HuH-7 (cell line): ENCODE results near the gene ARAP1.
A peak's percentile ranks its signal among the peaks of the same experiment; 100 is the strongest.

Experiments
- DNase-seq: peaks from one replicate; pipeline ENCODE4 v3.0.0; 2011; ENCODE audit warnings: low spot score

Gene ARAP1

DNA sequence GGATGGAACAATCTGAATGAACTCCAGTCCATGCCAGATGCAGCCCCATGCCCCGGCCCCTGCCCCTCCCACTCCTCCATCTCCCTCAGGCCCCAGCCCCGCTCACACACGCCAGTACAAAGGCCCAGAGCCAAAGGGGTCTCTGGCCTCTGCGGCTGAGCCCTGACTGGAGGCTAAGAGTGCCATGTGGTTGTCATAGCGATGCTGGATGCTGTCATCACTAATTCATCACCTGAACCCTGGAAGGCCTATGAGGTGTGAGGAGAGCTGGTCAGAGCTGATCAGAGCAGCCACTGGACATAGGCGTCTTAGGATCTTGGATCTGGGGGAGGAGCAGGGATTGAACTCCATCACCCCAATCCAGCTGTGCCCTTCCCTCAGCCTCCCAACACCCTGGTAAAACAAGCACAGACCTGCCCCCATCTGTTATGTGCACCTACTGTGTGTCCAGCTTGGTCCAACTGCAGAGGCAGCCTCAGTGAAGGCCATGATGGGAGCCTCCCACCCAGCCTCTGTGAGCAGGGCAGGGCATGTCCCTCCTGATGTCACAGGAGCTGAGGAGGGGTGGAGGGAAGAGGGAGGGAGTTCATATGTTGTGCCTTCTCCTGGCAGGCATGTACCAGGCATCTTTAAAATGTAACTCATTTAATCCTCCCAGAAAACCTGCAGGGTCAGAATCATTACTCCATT, 94.7 kb downstream of the ARAP1 start:
- DNase-seq: no peak

DNA sequence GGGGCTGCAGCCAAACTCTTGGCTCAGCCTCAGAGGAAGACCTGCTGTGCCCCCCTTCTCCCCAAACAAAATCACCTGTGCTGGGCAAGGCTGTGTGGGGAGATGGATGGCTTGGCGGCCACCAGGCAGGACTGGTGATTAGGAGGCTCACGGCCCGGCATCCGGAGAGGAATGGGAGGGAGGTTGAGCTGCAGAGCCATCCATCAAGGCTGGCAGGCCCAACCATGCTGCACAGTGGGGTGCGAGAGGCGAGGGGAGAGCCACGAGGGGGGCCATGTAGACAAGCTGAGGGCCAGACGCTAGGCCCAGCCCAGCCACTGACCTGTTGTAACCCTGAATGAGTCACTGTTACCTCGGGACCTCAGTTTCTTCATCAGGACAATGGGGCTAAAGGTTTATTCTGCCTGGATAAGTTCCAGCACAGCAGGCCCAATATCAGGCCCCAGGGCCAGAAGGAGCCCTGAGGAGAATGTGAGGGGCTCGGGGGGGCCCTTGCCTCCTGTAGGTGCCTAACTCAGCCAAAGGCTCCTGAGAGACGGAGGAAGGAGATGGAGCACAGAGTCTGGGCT, 96.2 kb downstream of the ARAP1 start:
- DNase-seq: no peak

DNA sequence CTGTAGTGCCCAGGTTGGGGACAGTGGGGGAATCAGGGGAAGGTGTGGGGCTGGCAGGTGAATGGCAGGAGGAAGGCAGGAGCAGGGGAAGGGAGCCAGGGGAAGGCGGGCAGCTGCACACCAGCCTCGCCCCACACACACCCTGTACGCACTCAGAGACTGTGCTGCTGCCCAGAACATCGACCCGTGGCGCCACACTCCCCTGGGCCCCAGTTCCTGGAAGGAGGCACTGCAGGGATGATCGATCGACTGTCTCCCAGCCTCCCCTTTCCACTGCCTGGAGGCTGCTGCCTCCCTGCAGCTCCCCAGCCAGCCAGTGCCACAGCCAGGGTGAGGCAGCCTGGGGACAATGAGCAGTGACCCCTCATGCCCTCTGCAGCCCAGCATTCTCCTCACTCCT, 97.2 kb downstream of the ARAP1 start:
- no peak for DNase-seq

DNA sequence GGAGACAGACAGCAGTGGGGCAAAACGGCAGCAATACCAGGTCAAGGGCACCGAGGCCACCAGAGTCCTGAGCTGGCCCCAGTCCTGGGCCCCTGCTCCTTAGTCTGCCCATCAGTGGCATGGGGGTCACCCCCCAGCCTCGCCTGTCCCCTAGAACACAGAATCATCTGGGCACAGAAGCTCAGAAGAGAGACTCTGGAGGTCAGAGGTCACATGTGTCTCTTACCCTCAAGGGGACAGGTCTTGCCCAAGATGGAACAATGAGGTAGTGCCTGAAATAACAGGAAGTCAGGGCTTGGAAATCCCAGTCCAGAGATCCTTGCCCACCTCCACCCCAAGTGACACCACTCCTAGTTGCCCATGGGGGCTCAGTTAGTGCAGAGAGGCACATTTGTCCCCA, 98.6 kb downstream of the ARAP1 start:
- no peak for DNase-seq

DNA sequence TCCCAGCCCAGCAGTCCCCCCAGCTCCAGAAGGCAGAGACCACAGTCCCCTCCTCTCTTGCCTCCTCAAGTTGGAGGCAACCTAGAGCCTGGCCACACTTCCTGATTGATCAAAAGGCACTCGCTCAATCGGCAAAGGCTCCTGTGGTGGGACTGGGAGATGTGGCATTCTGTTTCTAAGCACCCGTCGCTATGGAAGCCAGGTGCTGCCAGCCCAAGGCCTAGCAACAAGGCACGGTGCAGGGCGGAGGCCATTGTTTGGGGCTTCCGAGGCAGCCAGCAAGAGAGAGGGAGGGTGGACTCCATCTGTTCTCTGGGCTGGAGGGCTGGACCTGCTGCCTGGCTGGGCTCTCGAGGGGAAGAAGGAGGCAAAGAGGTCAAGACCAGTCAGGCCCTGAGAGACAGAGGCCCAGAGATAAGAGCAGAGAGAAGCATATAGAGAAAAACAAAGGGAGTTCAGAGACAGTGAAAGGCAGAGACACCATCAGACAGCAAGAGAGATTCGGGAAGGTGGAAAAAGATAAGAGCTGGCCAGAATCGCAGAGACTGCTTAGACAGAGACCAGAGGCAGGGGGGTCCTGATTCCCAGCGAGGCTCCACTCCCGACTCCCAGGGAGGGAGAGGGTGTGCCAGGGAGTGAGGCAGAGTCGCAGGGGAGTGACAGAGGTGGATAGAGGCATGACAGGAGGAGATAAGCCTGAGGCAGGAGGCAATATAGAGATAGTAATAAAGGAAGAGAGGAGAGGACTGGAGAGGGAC, 99.2 kb downstream of the ARAP1 start:
- no peak for DNase-seq

DNA sequence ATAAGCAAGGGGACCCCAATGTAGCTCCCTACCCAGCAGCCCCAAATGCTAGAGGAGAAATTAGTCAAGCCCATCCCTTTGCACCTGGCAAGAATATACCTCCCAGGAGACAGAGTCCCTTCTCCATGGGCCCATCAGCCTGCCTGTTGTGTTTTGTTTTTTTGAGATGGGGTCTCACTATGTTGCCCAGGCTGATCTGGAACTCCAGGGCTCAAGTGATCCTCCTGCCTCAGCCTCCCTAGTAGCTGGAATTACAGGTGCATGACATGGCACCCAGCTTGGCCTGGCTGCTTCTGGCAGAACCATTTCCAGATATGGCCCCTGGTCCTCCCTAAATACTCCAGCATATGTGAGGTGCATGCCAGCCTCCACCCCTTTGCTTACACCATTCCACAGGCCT, 100.1 kb downstream of the ARAP1 start:
- no peak for DNase-seq

DNA sequence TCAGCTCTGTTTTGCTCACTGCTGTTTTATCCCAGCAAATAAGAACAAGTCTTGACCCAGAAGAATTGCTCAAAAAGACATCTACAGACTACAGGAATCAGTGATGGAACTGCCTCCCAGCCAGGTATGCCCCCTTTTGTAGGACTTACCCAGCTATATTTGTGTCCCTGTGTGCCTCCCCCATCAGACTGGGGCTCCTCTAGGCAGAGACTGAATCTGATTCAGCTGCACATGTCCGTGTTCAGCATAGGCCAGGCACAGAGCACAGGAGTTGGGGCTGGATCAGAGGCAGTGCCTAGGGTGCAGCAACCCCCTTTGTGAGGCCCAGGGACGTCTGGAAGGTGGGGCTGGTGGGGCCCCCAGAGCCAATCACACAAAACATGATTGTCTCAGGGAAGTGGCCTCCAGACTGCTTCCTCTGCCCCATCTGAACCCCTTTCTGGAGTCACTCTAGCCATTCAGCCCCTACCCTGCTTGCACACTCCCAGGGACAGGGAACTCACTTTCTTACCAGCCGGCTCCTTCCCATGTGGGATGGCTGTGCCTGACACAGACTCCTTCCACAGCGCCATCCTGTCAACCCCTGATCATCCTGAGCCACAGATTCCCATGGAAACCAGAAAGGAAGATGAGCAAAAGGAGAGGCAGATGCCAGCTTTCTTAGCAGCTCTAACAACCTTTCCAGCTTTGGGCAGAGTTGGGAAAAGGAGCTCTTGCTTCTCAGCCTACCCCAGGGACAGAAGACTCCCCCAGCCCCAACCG, 102.8 kb downstream of the ARAP1 start:
- DNase-seq: no peak

DNA sequence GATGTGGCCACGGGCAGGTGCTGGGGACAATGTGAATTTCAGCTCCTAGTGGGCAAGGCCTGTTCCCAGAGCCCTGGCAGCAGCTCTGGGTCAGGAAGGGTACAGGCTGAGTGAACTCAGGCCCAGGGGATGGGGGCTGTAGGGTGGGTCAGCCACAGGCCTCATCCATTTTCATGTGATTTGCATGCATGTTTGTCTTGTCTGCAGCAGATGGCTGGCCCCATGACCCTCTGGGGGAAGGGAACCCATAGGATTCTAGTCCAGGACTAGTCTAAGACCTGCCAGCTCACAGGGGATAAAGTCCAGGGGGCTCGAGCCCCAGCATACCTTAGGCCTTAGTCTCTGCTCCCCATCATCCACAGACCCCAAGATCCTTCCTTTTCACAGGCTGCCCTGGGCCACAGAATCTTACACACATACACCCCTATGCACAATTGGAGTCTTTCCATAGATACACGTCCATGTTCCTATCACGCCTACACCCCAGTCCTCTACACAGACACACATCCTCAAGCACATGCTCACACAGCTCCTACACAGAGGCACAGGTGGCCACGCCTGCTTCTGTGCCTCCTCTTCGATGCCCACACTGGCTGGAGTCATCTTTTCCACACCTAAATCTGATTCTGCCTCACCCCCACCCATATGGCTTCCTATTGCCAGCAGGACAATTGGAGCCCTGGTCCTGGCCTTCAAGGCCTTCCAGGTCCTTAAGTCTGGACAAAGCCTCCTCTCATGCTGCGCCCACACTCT, 103.6 kb downstream of the ARAP1 start:
- no peak for DNase-seq

DNA sequence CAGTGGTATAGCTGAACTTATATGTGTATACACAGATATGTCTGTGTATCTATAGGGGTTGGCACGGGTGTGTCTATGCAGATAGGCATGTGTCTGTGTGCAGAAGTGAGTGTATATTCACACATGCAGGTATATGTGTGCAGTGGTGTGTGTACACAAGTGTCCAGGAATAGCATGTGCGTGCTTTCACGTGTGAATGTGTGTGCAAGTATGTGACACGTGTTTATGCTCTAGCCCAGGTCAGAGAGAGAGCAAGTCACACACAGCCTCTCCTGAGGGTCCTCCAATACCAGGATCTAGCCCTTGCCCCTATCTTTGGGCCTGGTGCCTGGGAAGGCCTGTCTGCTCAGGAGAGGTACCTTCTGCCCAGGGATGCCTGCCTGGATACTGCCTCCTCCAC, 104.3 kb downstream of the ARAP1 start:
- no peak for DNase-seq

DNA sequence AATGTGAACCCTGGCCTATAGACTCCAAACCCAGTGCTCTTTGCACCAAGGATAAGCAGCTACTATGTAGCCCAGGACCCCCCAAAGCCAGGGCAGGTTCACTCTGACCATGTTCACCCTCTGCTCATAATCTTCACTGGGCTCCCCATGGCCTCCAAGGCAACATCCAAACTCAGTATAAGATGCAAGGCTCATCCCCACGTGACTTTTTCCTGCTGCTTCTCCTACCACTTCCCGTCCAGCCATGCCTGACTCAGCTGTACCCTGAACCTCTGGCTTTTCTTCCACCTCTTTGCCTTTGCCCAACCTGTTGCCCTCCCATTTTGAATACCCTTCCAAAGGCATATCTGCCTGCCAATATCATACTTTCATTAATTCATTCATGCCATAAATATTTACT, 105.7 kb downstream of the ARAP1 start:
- DNase-seq: no peak

DNA sequence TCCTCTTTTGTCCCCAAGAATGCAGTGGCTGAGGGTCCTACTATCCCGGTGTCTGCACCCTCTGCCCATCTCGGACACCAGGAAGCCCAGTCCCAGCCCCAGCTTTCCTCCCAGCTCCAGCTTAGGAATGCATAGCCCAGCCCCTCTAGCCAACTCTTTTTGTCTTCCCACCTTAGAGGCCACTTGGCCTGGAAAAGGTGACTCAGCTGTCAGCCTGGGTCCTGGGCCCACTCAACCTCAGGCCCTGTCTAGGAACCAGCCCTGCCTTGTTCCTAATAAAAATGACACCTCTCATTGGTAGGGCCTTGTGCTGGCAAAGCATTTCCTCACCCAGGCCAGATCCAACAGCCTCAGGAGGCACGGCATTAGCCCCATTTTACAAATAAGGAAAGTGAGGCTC, 106.2 kb downstream of the ARAP1 start:
- no peak for DNase-seq

DNA sequence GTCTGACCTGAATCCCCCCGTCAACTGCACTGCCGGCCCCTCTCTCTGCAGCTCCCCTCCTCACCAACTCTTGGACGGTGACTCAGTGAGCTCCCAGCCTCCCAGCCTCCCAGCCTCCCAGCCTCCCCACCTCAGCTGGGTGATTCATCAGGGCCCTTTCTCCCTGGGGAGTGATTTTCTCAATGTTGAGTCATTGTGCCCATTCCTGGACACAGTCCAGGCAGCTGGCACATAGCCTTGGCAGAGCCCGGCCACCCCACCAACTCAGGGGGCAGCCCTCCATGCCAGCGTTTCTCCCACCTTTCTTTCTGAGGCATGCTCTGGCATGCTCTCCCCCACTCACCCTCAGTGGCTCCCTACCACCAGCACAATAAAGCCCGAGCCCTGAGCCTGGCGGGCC, 108.7 kb downstream of the ARAP1 start:
- no peak for DNase-seq

DNA sequence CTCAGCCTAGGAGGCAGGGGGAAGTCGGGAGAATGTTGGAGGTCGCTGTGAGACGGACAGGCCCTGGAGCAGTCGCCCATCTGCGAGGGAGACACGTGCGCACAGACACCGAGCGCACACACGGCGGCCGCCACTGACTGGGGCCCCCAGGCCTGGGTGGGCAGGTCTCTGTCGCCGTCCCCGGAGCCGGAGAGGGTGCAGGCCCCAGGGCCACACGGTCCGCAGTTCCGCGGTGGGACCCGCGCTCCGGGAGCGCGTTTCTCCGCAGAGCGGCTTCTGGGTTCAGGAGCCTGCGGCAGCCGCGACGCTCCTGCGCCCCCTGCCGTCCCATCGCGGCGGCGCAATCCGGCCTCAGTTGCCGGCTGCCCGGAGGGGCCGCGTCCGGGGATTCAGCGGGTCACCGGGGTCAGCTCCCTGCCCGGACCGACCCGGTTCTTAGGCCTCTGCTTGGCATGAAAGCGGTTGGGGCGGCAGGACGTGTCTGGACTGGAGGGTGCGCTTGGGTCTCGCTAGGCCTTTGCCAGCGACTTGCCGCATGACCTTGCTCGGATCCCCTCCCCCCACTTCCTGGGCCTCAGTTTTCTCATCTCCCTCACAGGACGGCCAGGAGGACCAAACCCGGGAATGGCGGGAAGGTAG, 109.2 kb downstream of the ARAP1 start:
- peak; percentile 87 for DNase-seq

DNA sequence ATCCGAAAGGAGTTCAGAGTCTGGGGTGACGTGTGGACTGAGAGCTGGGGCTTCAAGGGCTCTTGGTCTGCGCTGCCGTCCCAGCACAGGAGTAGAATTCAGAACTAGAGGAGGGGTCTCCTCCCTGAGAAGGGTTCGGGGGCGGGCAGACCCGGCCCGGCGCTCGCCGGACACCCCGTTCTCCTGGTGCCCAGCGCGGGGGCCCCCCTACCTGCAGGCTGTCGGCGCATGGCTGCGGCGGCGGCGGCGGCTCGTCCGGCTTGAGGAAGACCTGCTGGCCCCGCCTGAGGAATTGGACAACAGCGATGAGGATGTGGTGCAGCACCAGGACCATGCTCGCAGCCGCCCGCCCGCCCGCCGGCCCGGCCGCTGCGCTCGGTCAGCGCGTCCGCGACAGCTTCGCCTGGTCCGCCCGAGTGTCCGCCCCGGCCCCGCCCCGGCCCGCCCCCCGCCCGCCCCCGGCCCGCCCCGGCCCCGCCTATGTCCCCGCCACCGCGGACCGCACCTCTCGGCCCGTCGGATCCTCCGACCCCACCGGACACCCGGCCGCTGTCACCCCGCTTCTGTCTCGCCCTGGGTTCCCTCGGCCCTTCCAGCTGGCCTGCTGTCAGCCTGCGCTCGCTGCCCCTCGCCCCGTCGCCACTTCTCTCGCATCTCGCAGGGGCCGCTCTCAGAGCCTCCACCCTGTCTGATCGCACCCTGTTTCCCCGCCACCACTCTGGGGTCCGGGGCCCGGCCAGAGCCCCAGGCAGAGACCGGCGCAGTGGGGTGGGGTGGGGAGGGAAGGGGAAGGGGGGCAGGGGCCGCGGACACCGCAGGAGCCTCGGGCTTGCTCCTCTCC, 109.9 kb downstream of the ARAP1 start:
- peak; percentile 64 for DNase-seq

DNA sequence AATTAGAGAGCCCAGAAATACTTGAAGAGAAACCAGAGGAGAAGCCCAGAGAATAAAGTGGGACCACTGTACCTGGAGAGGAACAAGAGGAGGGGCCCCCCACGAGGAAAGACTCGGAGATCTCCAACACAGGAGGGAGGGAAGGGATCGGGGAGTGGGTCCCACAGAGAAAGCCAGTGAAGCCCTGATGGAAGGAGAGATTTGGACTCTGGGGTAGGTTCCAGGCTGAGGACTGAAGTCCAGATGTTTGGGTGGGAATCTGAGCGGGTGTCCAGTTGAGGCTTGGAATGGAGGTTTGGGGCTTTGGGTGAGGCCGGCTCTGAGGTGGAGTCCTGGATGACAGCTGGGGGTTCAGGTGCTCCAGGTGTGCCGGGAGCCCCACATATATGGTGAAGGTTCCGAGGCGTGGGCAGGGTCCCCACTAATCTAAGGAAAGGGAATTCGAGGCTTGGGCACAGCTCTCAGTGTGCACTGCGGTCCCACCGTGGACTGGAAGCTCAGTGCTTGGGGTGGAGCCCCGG, 110.6 kb downstream of the ARAP1 start:
- DNase-seq: peak; percentile 32

DNA sequence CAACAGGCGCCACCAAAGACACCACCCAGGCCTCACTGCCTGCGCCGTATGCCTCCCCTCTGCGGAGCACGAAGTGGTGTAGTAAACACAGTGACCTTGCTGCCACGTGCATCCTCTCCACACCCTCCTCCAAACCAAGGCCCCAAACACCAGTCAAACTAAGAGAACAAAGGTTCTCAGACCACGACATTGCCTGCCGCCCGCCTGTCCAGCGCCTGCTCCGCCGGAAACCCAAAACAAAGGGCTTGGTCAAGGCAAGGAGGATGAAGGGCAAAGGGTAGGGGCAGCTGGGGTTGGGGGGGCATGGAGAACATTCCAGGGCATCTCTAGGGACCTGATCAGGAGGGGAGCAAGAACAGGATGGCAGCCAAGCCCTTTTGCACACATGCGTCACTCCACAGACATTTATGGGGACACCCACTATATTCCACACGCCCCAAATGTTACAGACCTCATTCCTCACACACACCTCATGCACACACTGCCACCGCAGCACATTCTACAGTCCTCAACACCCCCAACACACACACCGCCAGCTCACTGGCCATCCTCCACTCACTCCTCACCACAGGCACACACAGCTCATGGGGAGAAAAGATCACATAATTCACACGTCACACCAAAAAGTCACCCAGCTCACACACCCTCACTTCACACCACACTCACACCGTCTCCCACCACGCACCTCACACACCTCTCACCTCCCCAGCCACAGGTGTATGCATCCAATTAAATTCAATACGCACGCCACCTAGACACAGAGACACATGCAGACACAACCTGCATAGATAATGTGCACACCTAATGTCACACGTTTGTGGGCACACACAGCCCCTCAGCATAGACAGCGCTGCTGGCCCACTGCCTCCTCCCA, 112.5 kb downstream of the ARAP1 start:
- DNase-seq: no peak

DNA sequence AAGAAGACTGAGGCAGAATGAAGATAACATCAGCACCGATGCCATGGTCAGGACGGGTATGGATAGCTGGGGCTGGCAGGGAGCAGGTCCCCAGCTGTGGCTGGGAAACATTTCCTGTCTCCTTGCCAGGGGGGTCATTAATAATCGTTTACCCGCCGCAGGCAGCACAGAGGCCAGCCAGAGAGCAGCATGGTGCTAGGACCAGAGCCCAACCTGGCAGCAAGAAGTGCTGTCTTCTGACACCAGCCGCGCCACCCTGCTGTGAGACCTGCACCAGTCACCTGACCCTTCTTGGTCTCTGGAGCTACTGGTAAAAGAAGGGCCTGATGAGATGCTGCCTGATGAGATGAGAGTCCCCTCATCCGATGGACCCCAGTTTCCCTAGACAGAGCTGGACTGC, 114.3 kb downstream of the ARAP1 start:
- no peak for DNase-seq

DNA sequence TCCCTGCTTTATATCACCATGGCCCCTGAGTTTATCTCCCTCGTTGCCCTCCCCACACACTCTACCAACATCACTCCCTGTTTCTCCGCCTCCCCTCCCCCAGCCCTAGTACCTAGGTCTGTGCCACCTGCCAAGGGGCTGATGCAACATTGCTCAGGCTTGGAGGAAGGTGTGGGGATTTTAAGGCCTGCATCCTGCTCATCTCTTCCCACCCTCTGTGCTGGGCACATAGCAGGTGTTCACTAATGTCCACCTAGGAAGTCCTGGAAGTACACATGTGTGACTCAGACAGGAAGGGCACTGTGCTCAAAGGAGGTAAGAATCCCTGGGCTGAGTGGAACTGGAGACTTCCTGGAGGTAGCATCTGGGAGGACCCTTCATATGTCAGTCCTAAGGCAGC, 115.0 kb downstream of the ARAP1 start:
- no peak for DNase-seq

DNA sequence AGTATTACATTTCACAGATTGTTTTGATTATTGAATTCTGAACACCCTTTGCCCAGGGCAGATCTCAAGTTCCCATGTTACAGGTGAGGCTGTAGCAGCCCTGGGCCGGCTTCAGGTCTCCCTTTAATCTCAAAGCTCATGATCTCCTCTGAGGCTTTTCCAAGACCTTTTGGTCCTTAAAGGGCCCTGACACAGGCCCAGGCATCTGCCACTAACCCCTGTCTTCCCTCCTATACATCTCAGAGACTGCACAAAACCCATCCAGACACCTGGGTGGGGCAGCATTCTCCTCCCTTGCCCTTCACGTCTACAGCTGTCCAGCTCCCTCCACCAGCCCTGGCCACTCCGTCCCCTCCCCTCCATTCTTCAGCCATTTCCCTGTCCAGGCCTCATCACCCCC, 115.8 kb downstream of the ARAP1 start:
- no peak for DNase-seq
